Measurements from ENCODE around the gene TNS2. TPM values are rescaled to one million over a fixed set of nuclear protein-coding genes. Genes with fewer than 3 reads are reported as not detected.

Gene TNS2
- total RNA-seq, 4 donors from 2014 or later = 10.8 to 82.0 (median 20.8) TPM

- WGBS, 2 donors = 6 to 11% methylated on average over 6 of the region's 6 CpGs
- Histone ChIP-seq H3K4me1 (peaks cover 27 to 70% (median 40%) of the 10 kb centered on the region in 3 donors), H3K27ac (peak overlapping the region; percentile 77 to 93 (median 87)), H3K36me3 (peaks cover 0 to 14% (median 0%) of the 10 kb centered on the region in 3 donors), H3K9me3 (no peaks in the 10 kb centered on the region), H3K27me3 (no peaks in the 10 kb centered on the region), H3K4me3 (peak overlapping the region in 3 of 4 donors; percentile 57 to 86 (median 61))
- intact Hi-C loops (cut with DNase I) = no loop called here
- TF ChIP-seq POLR2A (IDR thresholded peaks at IDR 0.05) (no peak), CTCF (IDR thresholded peaks at IDR 0.05) (peak; percentile 92 to 99 (median 96))
- DNase-seq = no peak
Measured at GRCh38 chr12:53099071-53099882, 49.4 kb downstream of the TNS2 start.

- Histone ChIP-seq H3K36me3 (peaks cover 0 to 14% (median 0%) of the 10 kb centered on the region in 3 donors), H3K27me3 (no peaks in the 10 kb centered on the region), H3K4me3 (no peak overlapping the region), H3K4me1 (peaks cover 27 to 67% (median 39%) of the 10 kb centered on the region in 3 donors), H3K9me3 (no peaks in the 10 kb centered on the region), H3K27ac (no peak overlapping the region)
- DNase-seq = no peak
- 90 to 93% methylated on average over 3 to 6 of the region's 13 CpGs for WGBS, 2 donors
- no peak for TF ChIP-seq CTCF (IDR thresholded peaks at IDR 0.05)
- TF ChIP-seq POLR2A (IDR thresholded peaks at IDR 0.05) = no peak
- intact Hi-C loops (cut with DNase I) = loop anchor here (5.0 kb wide), 1 partner anchor 33 kb away; no protein-coding TSS in a partner anchor
Measured at GRCh38 chr12:53100466-53101151, 50.7 kb downstream of the TNS2 start.

GRCh38 chr12:53101266-53101665 is 51.4 kb downstream of the TNS2 start:
- DNase-seq = no peak
- H3K27ac ChIP-seq = no peak overlapping the region
- WGBS, 2 donors = 88 to 91% methylated on average over 7 of the region's 7 CpGs
- TF ChIP-seq POLR2A (IDR thresholded peaks at IDR 0.05) = no peak
- TF ChIP-seq CTCF (IDR thresholded peaks at IDR 0.05) = no peak
- no peaks in the 10 kb centered on the region for H3K27me3 ChIP-seq
- intact Hi-C loops (cut with DNase I) = loop anchor here (5.0 kb wide), 1 partner anchor 34 kb away; no protein-coding TSS in a partner anchor
- H3K4me1 ChIP-seq = peaks cover 27 to 61% (median 33%) of the 10 kb centered on the region in 3 donors
- H3K36me3 ChIP-seq = peaks cover 0 to 14% (median 0%) of the 10 kb centered on the region in 3 donors
- H3K9me3 ChIP-seq = no peaks in the 10 kb centered on the region
- no peak overlapping the region for H3K4me3 ChIP-seq

- intact Hi-C loops (cut with DNase I) = loop anchor here (5.0 kb wide), 1 partner anchor 35 kb away; no protein-coding TSS in a partner anchor
- TF ChIP-seq POLR2A (IDR thresholded peaks at IDR 0.05) (no peak), CTCF (IDR thresholded peaks at IDR 0.05) (no peak)
- Histone ChIP-seq H3K27ac (peak overlapping the region in 1 of 4 donors; percentile 20), H3K36me3 (peaks cover 0 to 14% (median 0%) of the 10 kb centered on the region in 3 donors), H3K27me3 (no peaks in the 10 kb centered on the region), H3K9me3 (no peaks in the 10 kb centered on the region), H3K4me1 (peaks cover 21 to 56% (median 25%) of the 10 kb centered on the region in 3 donors), H3K4me3 (no peak overlapping the region)
- DNase-seq = no peak
- whole genome bisulfite sequencing, 2 donors = 75 to 79% methylated on average over 9 to 10 of the region's 12 CpGs
Measured at GRCh38 chr12:53101931-53102781, 52.3 kb downstream of the TNS2 start.
